GM12874 (cell line): ENCODE results near the gene TBC1D22A.

Source experiments
- CTCF ChIP-seq: IDR thresholded peaks from 2 replicates; pipeline ENCODE4 v1.5.1; 2011; ENCODE audit warnings: low read depth, mild to moderate bottlenecking, control low read depth, low read length, moderate library complexity; ENCODE audit not compliant: insufficient read depth

Gene TBC1D22A

DNA sequence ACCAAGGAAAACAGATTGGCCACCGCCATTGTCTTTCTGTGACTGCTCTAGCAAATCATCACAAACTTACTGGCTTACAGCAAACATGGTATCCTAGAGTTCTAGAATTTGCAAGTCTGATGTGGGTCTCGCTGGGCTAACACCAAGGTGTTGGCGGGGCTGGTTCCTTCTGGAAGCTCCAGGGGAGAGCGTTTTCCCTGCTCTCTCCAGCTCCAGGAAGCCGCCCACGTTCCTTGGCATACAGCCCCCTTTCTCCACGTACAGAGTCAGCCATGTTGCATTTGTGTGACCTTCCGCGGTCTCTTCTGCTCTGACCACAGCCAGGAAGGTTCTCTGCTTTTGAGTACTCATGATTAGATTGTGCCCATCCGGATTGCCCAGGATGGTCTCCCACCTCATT, 27.5 kb downstream of the TBC1D22A start:
- no peak for TF ChIP-seq CTCF

- TF ChIP-seq CTCF: no peak
Observed at GRCh38 chr22:46791201-46791731, 28.8 kb downstream of the TBC1D22A start.

- no peak for TF ChIP-seq CTCF
Observed at GRCh38 chr22:46792061-46792796, 29.8 kb downstream of the TBC1D22A start.

DNA sequence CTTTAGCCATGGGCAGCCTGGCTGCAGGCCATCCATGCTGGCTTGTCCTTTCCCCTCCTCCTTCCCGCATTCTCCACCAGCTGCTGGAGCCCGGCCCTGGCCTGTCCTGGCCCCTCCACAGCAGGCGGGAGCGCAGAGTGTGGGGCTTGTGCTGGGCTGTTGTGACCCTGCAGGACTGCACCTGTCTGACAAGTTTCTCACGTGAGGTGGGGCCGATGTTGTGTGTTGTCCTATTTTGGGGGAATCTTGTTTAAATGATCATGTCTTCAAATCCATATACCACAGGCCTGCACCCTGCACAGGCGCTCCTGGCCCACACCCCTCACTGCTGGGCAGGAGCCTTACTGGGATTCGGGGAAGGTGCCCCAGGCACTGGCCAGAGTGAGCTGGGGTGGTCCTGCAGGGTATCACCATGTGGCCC, 30.4 kb downstream of the TBC1D22A start:
- no peak for TF ChIP-seq CTCF

DNA sequence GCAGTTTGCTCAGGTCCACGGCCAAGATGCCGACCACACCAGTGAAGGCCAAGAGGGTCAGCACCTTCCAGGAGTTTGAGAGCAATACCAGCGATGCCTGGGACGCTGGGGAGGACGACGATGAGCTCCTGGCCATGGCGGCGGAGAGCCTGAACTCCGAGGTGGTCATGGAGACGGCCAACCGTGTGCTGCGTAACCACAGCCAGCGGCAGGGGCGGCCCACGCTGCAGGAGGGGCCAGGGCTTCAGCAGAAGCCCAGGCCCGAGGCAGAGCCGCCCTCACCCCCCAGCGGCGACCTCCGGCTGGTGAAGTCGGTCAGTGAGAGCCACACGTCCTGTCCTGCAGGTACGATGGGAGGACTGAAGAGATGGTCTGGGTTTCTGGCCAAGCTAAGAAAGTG, 31.0 kb downstream of the TBC1D22A start:
- no peak for TF ChIP-seq CTCF

GRCh38 chr22:46794067-46794466, 31.6 kb downstream of the TBC1D22A start:
- TF ChIP-seq CTCF: no peak

- no peak for TF ChIP-seq CTCF
Observed at GRCh38 chr22:46794491-46794890, 32.0 kb downstream of the TBC1D22A start.
